Natural killer cell treated with Interleukin-12 subunit alpha and Interleukin-12 subunit beta and Interleukin-15 and Interleukin-18, amount 100 ng/mL, for 72 hours (primary cell): Measurements from ENCODE around the gene CD2. TPM values are rescaled to one million over a fixed set of nuclear protein-coding genes. Genes with fewer than 3 reads are reported as not detected.

Experiments
- ATAC-seq, 2 donors: fragments of 150-1000 bp; cut with Tn5 transposase in 1 of 2; sonication (Bioruptor Pico), chemical (Tn5 transposase) in 1 of 2; 2 replicates each; pipeline ENCODE4 v1.10.0; 2021
- DNase-seq: peaks from one replicate; pipeline ENCODE4 v3.0.0; 2022; ENCODE audit warnings: low spot score
- H3K27ac Mint-ChIP-seq, 2 donors: 1 replicate in 1 of 2; 2 replicates in 1 of 2; pipeline ENCODE4 v1.8.0; 2022; ENCODE audit warnings: mixed read lengths in 2 of 2, mild to moderate bottlenecking in 1 of 2, moderate library complexity in 1 of 2
- H3K27me3 Mint-ChIP-seq, 2 donors: 1 replicate in 1 of 2; 2 replicates in 1 of 2; pipeline ENCODE4 v1.8.0; 2022; ENCODE audit warnings: mixed read lengths in 2 of 2
- H3K36me3 Mint-ChIP-seq: one replicate; pipeline ENCODE4 v1.8.0; 2022; ENCODE audit warnings: mixed read lengths
- H3K4me1 Mint-ChIP-seq, 2 donors: 1 replicate in 1 of 2; 2 replicates in 1 of 2; pipeline ENCODE4 v1.8.0; 2022; ENCODE audit warnings: low read depth in 2 of 2, mixed read lengths in 2 of 2, mild to moderate bottlenecking in 1 of 2
- H3K4me3 Mint-ChIP-seq: one replicate; pipeline ENCODE4 v1.8.0; 2022; ENCODE audit warnings: mixed read lengths
- H3K9me3 Mint-ChIP-seq: 2 replicates; pipeline ENCODE4 v1.8.0; 2022; ENCODE audit warnings: mixed read lengths
- total RNA-seq, 2 donors: library from RNA; stranded (reverse); gene quantifications; one replicate each; pipeline ENCODE4 v1.2.3, GENCODE V29; 2022

Gene CD2, protein sequence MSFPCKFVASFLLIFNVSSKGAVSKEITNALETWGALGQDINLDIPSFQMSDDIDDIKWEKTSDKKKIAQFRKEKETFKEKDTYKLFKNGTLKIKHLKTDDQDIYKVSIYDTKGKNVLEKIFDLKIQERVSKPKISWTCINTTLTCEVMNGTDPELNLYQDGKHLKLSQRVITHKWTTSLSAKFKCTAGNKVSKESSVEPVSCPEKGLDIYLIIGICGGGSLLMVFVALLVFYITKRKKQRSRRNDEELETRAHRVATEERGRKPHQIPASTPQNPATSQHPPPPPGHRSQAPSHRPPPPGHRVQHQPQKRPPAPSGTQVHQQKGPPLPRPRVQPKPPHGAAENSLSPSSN
- 100 to 1,000 TPM in 1 of 2 donors, 10 to 100 TPM in 1; 71.4 to 140 TPM for total RNA-seq

DNA sequence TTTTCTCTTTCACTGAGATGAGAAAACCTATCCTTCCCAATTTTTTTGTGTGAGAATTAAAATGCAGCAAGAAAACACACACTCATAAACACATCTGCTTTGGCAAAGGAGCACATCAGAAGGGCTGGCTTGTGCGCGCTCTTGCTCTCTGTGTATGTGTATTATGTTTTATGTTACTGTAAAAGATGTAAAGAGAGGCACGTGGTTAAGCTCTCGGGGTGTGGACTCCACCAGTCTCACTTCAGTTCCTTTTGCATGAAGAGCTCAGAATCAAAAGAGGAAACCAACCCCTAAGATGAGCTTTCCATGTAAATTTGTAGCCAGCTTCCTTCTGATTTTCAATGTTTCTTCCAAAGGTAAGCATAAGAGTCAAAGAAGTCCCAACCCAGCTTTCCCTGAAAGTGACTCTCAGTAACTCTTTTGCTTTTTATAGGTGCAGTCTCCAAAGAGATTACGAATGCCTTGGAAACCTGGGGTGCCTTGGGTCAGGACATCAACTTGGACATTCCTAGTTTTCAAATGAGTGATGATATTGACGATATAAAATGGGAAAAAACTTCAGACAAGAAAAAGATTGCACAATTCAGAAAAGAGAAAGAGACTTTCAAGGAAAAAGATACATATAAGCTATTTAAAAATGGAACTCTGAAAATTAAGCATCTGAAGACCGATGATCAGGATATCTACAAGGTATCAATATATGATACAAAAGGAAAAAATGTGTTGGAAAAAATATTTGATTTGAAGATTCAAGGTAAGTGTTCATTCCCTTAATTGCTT, at the start of gene CD2:
TSS of gene CD2 (plus strand) at position 233 of the 780 bp plus-strand sequence. CDS start at position 296, 63 bp downstream.
- Mint-ChIP-seq H3K4me1 (peaks cover 40% of the 10 kb centered on the region in 2 donors), H3K4me3 (peak within 1 kb of the TSS; percentile 98), H3K9me3 (no peaks in the 10 kb centered on the region), H3K27me3 (no peaks in the 10 kb centered on the region), H3K36me3 (peaks cover 47% of the 10 kb centered on the region), H3K27ac (peak within 1 kb of the TSS; percentile 98 to 99)
- DNase-seq (no peak), ATAC-seq (peak; percentile 57 to 79)

DNA sequence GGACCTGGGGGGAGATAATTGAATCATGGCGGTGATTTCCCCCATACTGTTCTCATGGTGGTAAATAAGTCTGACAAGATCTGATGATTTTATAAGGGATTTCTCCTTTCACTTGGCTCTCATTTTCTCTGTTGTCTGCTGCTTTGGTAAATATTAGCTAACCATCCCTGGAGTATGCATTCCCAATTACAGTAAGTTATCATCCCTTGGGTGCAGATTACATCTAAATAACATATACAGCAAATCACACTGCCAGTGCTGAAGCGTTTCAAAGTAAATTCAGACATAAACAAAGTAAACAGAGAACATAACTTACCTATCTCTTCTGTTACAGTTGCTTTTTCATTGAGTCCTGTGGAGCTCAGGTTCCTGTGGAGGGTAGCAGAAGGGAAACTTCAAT, 48.1 kb upstream of the CD2 start:
- no peak for ATAC-seq
- Mint-ChIP-seq H3K9me3 (no peaks in the 10 kb centered on the region), H3K4me1 (no peaks in the 10 kb centered on the region), H3K27ac (no peak overlapping the region), H3K4me3 (no peak overlapping the region), H3K27me3 (peaks cover 15 to 17% of the 10 kb centered on the region in 2 donors), H3K36me3 (no peaks in the 10 kb centered on the region)
- DNase-seq, result no peak

DNA sequence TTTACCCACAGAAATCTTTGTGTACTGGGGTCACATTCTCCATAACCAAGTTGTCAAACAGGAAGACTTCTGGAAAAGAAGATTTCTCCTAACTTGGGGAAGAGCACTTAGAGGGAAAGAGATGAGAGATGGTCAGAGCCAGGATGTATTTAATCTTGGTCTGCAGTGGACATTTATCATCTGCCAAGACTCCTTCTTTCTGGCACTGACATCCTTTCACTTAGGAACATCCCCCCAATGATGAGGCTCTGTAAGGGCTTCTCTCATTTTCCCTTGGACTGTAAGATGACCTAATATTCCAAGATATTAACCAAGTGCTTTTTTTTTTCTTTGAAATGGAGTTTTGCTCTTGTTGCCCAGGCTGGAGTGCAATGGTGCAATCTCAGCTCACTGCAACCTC, 47.4 kb upstream of the CD2 start:
- no peak overlapping the region for H3K4me3 Mint-ChIP-seq
- no peaks in the 10 kb centered on the region for H3K9me3 Mint-ChIP-seq
- DNase-seq, result no peak
- H3K4me1 Mint-ChIP-seq, result no peaks in the 10 kb centered on the region
- H3K36me3 Mint-ChIP-seq, result no peaks in the 10 kb centered on the region
- no peak overlapping the region for H3K27ac Mint-ChIP-seq
- peaks cover 15 to 17% of the 10 kb centered on the region in 2 donors for H3K27me3 Mint-ChIP-seq
- no peak for ATAC-seq

DNA sequence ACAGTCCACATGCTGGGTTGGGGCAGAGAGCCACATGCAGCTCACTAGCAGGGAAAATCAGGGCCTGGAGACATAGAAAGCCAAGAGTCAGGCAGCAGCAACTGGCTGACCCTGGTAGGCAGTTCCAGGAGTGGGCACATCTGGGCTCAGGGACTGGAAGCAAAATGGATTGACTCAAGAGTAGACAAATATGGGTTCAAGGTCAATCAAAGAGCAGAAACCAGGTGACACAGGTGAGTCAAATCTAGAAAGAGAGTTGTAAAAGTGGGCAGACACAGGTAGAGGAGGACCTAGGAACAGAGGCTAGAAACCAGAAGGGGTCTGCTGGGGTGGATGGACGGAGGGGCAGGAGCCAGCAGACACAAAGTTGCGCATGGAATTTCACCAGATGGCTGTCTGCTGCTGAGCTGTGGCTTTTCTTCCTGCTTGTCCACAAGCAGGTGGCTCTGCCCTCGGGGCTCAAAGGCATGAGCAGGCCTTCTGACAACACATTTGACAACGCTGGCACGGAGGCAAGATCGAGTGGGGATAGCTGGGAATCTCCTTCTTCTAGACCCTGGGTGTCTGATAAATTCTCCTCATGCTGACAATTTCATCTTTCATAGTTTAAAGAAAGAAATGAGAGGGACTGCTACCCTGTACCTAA, 45.9 kb upstream of the CD2 start:
- Mint-ChIP-seq H3K4me3 (no peak overlapping the region), H3K36me3 (no peaks in the 10 kb centered on the region)
- DNase-seq, result no peak

DNA sequence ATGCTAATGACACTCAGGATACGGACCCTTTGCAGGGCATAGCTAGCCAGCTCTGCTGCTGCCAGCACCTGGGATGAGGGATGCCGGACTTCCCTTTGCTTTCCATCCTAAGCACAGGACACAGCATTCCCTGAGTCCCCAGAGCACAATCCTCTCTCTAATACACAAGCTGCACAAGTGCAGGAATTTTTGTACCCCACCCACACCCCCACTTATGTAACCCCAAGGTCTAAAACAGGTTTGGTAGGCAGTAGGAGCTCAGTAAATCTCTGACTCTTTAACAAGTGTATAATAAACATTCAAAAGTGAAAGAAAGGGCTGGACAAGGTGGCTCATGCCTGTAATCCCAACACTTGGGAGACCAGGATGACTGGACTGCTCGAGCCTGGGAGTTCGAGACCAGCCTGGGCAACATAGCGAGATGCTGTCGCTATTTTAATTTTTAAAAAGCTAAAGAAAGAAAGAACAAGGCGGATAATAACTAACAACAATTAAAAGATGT, 44.5 kb upstream of the CD2 start:
- H3K9me3 Mint-ChIP-seq, result no peaks in the 10 kb centered on the region
- peaks cover 5 to 8% of the 10 kb centered on the region in 2 donors for H3K4me1 Mint-ChIP-seq
- peaks cover 15 to 17% of the 10 kb centered on the region in 2 donors for H3K27me3 Mint-ChIP-seq
- H3K27ac Mint-ChIP-seq, result no peak overlapping the region
- DNase-seq, result no peak
- H3K4me3 Mint-ChIP-seq, result no peak overlapping the region
- no peaks in the 10 kb centered on the region for H3K36me3 Mint-ChIP-seq
- no peak for ATAC-seq

More for the DNA sequence above, 45.9 kb upstream of the CD2 start:
- Mint-ChIP-seq H3K4me1 (peaks cover 5 to 8% of the 10 kb centered on the region in 2 donors), H3K27ac (no peak overlapping the region), H3K27me3 (peaks cover 15 to 19% of the 10 kb centered on the region in 2 donors), H3K9me3 (no peaks in the 10 kb centered on the region)
- ATAC-seq, result no peak

DNA sequence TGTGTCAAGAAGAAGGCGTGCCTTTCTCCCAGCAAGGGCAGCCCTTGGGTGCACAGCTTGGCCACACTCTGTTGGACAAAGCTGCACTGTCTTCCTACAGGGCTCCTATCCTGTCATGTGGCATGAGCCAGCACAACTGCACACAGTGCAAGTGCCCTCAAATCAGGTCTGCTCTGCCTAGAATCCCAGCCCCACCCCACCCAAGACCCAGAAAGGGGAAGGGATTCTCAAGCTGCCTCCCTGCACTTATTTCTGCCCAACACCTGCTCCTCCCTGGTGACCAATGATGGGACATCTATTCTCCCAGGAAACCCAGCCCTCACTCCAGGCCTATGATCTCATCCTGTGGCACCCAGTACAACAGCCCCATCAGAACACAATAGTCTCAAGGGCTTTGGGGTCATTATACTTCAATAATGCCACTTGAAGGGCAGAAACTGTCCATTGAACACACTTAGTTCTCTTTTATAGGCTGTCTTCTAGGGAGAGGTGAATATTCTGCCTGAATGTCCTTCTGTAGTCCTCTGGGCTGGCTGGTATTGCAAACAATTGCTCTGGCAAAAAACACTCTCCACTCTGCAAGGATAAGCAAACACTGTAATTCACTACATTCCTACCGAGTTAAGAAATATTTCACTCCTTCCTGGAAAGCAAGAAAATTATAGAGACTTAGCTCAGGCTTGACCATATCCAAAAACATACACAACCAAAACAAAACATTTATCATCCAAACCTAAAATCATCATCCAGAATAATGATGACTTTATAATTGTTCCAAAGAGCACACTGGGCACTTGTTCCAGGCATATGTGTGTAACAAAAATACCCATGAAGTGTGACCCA, 43.6 kb upstream of the CD2 start:
- Mint-ChIP-seq H3K9me3 (no peaks in the 10 kb centered on the region), H3K4me3 (no peak overlapping the region), H3K4me1 (peaks cover 5 to 8% of the 10 kb centered on the region in 2 donors), H3K36me3 (no peaks in the 10 kb centered on the region), H3K27me3 (peaks cover 17 to 19% of the 10 kb centered on the region in 2 donors), H3K27ac (no peak overlapping the region)
- ATAC-seq (no peak), DNase-seq (no peak)

DNA sequence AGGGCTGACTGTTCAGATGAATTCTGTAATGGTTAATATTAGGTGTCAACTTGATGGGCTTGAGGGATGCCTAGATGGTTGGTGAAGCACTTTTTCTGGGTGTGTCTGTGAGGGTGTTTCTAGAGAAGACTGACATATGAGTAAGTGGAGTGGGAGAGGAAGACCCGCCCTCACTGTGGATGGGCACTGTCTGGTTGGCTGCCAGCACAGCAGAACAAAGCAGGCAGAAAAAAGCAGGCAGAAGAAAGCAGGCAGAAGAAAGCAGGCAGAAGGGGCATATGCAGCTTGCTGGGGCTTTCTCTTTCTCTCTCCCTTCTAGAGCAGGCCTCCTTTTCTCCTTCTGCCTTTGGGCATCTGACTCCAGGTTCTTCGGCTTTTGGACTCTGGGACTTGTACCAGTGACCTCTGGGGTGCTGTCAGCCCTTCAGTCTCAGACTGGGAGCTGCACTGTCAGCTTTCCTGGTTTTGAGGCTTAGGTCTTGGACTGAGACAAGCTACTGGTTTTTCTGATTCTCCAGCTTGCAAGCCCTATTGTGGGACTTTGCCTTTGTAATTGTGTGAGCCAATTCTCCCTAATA, 42.9 kb upstream of the CD2 start:
- no peak overlapping the region for H3K4me3 Mint-ChIP-seq
- no peak overlapping the region for H3K27ac Mint-ChIP-seq
- peaks cover 17 to 18% of the 10 kb centered on the region in 2 donors for H3K27me3 Mint-ChIP-seq
- DNase-seq (no peak), ATAC-seq (no peak)
- no peaks in the 10 kb centered on the region for H3K36me3 Mint-ChIP-seq
- H3K4me1 Mint-ChIP-seq, result peaks cover 5 to 8% of the 10 kb centered on the region in 2 donors
- no peaks in the 10 kb centered on the region for H3K9me3 Mint-ChIP-seq

DNA sequence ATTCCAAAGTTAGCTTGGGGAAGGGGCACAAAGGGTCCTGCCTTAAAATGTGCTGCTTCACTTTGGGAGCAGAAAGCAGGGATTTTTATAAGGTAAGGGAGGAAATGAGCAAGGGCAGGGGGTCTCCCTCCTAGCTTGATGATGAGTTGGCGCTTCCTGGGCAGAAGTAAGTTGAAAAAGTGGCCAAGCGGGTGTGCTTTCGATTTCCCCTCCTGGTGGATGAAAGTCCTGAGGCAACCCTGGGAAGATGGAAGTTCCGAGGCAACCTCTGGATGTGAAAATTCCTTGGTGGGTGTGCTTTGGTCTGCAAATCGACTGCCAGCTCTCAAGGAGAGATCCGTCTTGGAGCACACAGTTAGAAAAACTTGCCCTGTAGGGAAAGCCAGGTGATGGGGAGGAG, 41.7 kb upstream of the CD2 start:
- Mint-ChIP-seq H3K36me3 (no peaks in the 10 kb centered on the region), H3K4me3 (no peak overlapping the region), H3K27me3 (peaks cover 11 to 15% of the 10 kb centered on the region in 2 donors), H3K27ac (no peak overlapping the region), H3K4me1 (peaks cover 5 to 8% of the 10 kb centered on the region in 2 donors), H3K9me3 (no peaks in the 10 kb centered on the region)
- DNase-seq (no peak), ATAC-seq (no peak)

DNA sequence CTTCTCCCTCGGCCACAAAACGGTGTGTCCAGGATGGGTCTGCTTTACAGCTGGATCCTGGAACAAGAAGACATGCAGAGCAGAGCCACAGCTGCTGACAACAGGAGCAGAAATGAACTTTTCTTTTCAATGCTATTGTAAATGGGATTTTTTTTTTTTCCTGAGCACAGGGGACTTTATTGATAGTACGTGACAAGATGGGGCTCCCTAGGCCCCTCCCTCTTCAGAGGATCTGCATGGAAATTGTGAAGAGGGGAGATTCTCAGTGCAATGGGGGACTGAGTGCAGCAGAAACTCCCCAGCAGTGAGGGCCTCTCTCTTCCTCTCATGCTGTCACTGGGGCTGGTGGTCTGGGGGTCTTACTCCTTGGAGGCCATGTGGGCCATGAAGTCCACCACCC, 40.8 kb upstream of the CD2 start:
- Mint-ChIP-seq H3K4me3 (no peak overlapping the region), H3K36me3 (no peaks in the 10 kb centered on the region)

DNA sequence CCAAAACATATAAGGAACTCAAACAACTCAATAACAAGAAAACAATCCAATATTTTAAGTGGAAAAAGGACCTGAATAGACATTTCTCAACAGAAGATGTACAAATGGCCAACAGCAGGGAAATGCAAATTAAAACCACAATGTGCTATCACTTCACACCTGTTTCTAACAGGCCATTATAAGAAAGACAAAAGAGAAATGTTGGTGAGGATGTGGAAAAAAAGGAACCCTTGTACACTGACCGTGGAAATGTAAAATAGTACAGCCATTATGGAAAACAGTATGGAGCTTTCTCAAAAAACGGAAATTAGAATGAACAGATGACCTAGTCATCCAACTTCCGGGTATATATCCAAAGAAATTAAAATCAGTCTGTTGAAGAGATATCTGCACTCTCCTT, 37.8 kb upstream of the CD2 start:
- peaks cover 5 to 6% of the 10 kb centered on the region in 2 donors for H3K27me3 Mint-ChIP-seq
- H3K27ac Mint-ChIP-seq, result no peak overlapping the region
- no peaks in the 10 kb centered on the region for H3K9me3 Mint-ChIP-seq
- ATAC-seq (no peak), DNase-seq (no peak)
- no peaks in the 10 kb centered on the region for H3K36me3 Mint-ChIP-seq
- H3K4me3 Mint-ChIP-seq, result no peak overlapping the region
- H3K4me1 Mint-ChIP-seq, result peaks cover 5 to 8% of the 10 kb centered on the region in 2 donors

More for the DNA sequence above, 40.8 kb upstream of the CD2 start:
- Mint-ChIP-seq H3K9me3 (no peaks in the 10 kb centered on the region), H3K27ac (no peak overlapping the region), H3K4me1 (peaks cover 5 to 8% of the 10 kb centered on the region in 2 donors), H3K27me3 (peaks cover 6 to 8% of the 10 kb centered on the region in 2 donors)
- DNase-seq, result no peak
- ATAC-seq, result no peak

DNA sequence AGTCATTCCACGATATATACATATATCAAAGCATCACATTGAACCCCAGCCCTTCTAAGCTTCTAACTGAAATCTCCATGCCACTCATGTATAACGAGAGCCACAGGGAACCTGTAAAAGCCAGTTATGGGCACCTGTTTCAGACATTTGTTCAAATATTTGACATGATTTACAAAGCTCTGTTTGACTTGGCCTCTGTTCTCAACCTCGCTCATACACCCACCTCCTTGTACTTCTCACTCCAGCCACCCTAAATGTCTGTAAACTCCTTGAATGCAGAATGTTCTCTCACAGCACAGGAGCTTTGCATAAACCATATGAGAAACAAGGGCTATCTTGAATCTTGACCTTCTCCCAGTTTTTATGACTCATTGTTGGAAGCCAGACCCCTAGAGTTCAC, 36.9 kb upstream of the CD2 start:
- no peak for ATAC-seq
- Mint-ChIP-seq H3K4me3 (no peak overlapping the region), H3K36me3 (no peaks in the 10 kb centered on the region), H3K27ac (no peak overlapping the region), H3K27me3 (peaks cover 4 to 6% of the 10 kb centered on the region in 2 donors), H3K4me1 (peaks cover 4 to 5% of the 10 kb centered on the region in 2 donors), H3K9me3 (no peaks in the 10 kb centered on the region)
- DNase-seq, result no peak

DNA sequence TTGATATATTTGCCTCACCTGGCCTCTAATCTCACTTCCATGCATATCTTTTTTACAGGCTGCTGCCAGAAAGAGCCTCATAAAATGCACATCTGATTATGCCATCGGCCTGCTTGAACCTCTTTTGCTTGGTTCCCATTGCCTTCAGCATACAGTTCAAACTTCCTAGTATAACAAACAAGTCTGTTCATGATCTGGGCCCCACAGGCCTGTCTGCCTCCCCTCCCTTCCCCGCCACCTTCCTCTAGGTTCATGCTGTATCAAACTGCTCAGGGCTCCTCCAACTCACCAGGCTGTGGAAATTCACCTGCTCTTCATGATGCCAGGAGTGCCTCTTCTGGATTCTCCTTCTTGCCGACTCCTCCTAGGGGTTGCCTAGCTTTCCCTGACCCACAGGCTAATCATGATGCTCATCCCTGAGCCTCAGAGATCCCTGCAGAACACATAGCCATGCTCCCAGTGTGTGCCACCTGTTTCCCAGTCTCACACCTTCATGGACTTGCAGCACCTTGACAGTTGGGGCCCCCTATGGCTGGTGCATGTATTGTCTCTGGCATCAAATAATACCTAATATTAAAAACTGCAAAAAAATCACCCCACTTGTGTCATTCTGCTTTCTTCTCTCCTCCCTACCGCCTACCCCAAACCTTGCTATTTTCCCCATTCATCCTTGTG, 33.7 kb upstream of the CD2 start:
- Mint-ChIP-seq H3K27me3 (peaks cover 3% of the 10 kb centered on the region in 2 donors), H3K9me3 (no peaks in the 10 kb centered on the region), H3K36me3 (no peaks in the 10 kb centered on the region), H3K27ac (no peak overlapping the region), H3K4me1 (no peaks in the 10 kb centered on the region), H3K4me3 (no peak overlapping the region)
- DNase-seq (no peak), ATAC-seq (no peak)
